ENCODE results near the gene TEX48.
A peak's percentile ranks its signal among the peaks of the same experiment; 100 is the strongest.

TEX48 gene

GRCh38 chr9:114677418-114677817 is 4.6 kb downstream of the TEX48 start:
- DNase-seq (ENCODE audit: extremely low read depth, low read depth): peak; percentile 96
- TF ChIP-seq CTCF (IDR thresholded peaks at IDR 0.05; ENCODE audit: low read depth, low read length): no peak

GRCh38 chr9:114676901-114677300 is 5.1 kb downstream of the TEX48 start:
- DNase-seq (ENCODE audit: extremely low read depth, low read depth): no peak
- no peak for TF ChIP-seq CTCF (IDR thresholded peaks at IDR 0.05; ENCODE audit: low read depth, low read length)

- no peak for TF ChIP-seq CTCF (IDR thresholded peaks at IDR 0.05; ENCODE audit: low read depth, low read length)
- DNase-seq (ENCODE audit: extremely low read depth, low read depth): no peak
Measured at GRCh38 chr9:114674798-114675540, 7.0 kb downstream of the TEX48 start.

DNA sequence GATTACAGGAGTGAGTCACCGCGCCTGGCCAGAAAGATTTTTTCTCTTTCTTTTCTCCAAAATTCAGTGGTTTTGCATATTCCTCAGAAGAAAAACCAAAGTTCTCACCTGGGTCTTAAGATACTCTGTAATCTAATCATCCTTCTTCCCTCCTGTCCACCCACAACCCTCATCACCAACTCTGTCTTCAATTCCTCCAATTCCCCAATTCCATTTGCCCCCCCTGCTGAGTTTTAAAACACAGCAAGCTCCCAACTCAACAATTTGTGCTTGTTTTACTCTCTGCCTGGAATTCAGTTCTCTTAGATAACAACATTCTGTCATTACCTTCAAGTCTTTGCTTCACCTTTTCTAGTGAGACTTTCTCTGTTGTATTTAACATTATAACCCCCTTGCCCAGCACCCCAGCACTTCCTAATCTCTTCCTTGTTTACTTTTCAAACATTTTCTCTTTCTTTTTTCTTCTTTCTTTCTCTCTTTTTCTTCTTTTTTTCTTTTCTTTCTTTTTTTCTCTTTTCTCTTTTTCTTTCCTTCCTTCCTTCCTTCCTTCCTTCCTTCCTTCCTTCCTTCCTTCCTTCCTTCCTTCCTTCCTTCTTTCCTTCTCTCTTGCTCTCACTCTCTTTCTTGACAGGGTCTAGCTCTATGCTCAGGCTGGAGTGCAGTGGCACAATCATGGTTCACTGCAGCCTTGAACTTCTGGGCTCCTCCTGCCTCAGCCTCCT is 7.8 kb downstream of the TEX48 start:
- no peak for DNase-seq (ENCODE audit: extremely low read depth, low read depth)
- no peak for TF ChIP-seq CTCF (IDR thresholded peaks at IDR 0.05; ENCODE audit: low read depth, low read length)

DNA sequence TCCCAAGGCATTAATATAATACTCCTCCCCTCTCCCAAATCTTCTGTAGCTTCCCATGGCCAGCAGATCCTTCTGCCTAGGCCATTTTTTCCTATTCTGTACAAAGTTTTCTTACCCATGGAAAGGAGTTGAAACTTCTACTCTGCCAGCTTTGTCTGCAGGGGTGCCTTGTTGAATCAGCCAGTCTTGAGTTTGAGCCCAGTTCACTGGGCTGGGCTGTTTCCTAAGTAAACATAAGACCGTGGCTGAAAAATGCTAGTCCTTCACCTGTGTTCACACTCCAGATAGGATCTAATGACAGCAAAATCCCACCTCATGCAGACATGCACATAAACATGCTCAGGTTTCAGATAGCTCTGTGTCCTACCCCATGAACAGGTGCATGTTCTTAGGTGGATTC is 10.4 kb downstream of the TEX48 start:
- no peak for DNase-seq (ENCODE audit: extremely low read depth, low read depth)
- no peak for TF ChIP-seq CTCF (IDR thresholded peaks at IDR 0.05; ENCODE audit: low read depth, low read length)

DNA sequence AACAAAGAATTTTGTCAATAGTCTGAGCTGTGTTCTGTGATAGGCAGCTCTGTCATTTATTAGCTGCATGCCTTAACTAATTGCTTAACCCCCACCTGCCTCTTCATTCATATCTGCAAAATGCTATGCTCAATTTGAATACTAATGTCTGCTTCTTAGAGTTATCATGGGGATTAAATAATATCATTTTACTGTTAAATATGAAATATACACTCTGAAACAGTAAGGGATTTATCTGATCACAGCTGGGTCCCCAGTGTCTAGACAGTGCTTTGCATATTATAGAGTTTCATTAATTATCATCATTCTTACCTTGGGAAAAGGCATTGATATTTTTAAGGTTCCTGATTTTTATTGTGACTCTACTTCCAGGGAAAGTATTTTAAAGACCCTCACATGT is 12.0 kb downstream of the TEX48 start:
- no peak for DNase-seq (ENCODE audit: extremely low read depth, low read depth)
- TF ChIP-seq CTCF (IDR thresholded peaks at IDR 0.05; ENCODE audit: low read depth, low read length): no peak

GRCh38 chr9:114668146-114668545 is 13.8 kb downstream of the TEX48 start:
- no peak for TF ChIP-seq CTCF (IDR thresholded peaks at IDR 0.05; ENCODE audit: low read depth, low read length)

More at GRCh38 chr9:114668146-114668545, 13.8 kb downstream of the TEX48 start:
- DNase-seq (ENCODE audit: extremely low read depth, low read depth): no peak

All from AG09319 (cell line).